GM21381 (cell line): Measurements from ENCODE around the gene RNF180.
"Not testable (repeated sequence)": the region's sequence is repeated elsewhere in the genome, so short reads cannot be mapped to it uniquely, and the experiment has no call there.

ENCODE experiments used
- ATAC-seq: cut with Tn5 transposase; IDR thresholded peaks from one replicate; pipeline ENCODE4 v1.9.1; 2021; ENCODE audit warnings: mild to moderate bottlenecking, moderate library complexity; ENCODE audit not compliant: unreplicated experiment

RNF180 gene

DNA sequence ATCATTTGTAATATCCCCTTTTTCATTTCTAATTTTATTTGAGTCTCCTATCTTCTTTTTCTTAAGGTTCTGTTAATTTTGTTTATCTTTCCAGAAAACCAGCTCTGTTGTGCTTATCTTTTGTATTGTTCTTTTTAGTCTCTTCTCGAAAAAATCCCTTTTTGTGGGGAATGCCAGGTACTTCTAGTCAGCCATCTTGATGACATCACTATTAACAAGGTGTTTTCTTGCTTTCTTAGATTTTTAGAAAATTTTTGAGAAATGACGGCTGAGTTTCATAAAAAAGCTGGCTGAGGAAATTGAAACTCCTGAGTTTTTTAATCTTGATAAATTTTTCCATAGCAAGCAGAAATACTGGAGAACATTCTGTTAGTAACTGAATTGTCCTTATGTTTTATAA, 10.7 kb downstream of the RNF180 start:
- ATAC-seq, result no peak

DNA sequence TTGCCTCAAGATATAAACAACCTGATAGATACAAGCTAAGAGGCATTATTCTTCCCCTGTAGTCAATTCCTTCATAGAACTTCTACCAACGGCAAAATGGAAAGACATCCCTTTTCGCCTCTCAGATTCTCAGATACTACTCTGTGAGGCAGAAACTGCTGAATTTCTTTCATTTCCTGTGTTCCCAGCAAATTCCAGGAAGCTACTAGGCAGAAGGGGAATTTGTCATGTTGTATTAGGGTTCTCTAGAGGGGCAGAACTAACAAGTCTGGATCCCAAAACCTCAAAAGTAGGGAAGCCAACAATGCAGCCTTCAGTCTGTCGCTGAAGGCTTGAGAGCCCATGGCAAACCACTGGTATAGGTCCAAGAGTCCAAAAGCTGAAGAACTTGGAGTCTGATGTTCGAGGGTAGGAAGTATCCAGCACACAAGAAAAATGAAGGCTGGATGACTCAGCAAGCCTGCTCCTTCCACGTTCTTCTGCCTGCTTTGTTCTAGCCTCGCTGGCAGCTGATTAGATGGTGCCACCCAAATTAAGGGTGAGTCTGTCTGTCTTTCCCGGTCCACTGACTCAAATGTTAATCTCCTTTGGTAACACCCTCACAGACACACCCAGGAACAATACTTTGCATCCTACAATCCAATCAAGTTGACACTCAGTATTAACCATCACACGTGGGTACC, 15.2 kb downstream of the RNF180 start:
- no peak for ATAC-seq

- ATAC-seq, result no peak
Observed at GRCh38 chr5:64181440-64181839, 15.8 kb downstream of the RNF180 start.

DNA sequence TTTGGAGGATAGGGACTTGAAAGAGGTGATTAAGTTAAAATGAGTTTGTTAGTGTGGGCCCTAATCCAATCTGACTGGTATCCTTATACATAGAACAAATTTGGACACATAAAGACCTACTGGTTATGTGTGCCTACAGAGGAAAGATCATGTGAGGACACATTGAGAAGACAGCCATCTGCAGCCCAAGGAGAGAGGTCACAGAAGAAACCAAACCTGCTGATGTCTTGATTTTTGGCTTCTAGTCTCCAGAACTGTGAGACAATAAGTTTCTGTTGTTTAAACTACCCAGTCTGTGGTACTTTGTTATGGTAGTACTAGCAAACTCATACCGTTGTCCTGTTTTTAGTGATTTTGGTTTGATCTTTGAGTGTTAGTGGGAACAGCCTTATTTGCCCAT, 18.3 kb downstream of the RNF180 start:
- ATAC-seq, result no peak

- no peak for ATAC-seq
Observed at GRCh38 chr5:64184832-64185231, 19.2 kb downstream of the RNF180 start.

GRCh38 chr5:64188776-64189175, 23.1 kb downstream of the RNF180 start:
- no peak for ATAC-seq

- no peak for ATAC-seq
Observed at GRCh38 chr5:64190562-64191306, 25.1 kb downstream of the RNF180 start.

DNA sequence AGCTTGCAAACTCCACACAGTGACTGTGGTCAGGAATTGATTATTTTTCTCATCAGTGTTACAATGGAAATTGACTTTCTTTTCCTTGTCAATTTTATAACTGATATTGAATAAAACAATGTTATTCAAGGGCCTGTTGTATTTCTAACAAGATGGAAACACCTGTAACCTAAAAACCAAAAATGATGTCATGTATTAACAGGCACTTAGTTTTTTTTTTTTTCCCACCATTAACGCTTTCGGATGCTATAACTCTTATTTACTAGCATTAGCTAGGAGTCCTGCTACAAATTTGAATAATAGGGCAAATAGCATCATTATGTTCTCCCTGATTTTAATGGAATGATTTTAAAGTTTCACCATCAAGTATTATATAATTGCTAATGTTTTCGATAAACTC, 30.3 kb downstream of the RNF180 start:
- ATAC-seq, result no peak

DNA sequence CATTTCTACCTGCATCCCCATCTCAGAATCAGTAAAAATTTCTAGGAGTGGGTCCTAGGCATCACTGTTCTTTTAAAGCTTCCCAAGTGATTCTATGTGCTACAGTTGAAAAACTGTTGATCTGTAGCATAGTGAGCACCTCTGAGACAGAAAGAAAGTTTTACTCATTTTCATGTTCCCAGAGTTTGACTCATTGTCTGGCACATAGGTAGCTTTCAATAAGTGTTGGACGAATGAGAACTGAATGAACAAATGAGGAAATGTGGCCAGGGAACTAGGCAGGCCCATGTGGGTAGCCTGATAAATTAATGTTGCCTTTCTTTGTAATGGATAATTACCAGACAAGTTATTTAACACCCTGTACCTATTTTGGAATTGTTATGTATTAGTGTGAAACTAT, 33.8 kb downstream of the RNF180 start:
- ATAC-seq, result no peak

- ATAC-seq, result no peak
Observed at GRCh38 chr5:64201996-64202395, 36.4 kb downstream of the RNF180 start.

- no peak for ATAC-seq
Observed at GRCh38 chr5:64206653-64207052, 41.0 kb downstream of the RNF180 start.

- ATAC-seq, result no peak
Observed at GRCh38 chr5:64207978-64208377, 42.3 kb downstream of the RNF180 start.

DNA sequence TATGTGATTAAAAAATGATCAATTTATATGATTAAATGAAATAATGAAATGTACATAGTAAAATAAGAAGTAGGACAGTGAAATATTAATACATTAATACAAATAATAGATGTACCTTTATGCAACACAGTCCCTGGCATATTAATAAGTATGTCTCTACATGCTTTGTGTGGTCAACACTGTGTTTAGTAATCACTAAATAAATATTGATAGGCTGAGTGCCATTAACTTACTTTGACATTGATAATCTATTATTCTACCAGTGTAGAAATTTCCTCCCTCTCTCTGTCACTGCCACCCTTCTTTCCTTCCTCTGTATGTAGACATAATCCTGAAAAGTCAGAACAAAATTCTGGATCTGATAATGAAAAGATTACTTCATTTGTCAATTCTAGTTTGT, 43.7 kb downstream of the RNF180 start:
- no peak for ATAC-seq

GRCh38 chr5:64210866-64211265, 45.2 kb downstream of the RNF180 start:
- ATAC-seq, result no peak

DNA sequence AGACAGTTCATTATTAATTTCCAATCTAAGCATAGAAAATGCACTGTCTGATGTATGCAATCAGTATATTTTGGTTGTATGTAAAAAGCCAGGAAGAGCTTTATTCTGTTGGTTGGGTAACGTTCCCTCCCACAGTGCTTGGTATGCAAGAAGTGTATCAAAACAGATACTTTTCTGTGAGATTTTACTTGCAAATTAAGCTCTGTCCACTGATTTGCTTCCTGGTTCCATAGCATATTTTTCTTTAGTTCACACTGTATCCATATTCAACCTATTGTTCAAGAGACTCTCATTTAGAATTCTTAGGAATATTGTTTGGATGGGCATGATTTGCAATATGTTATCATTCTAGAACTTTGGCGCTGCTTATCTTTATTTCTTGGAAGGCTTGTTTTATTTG, 47.4 kb downstream of the RNF180 start:
- no peak for ATAC-seq

GRCh38 chr5:64213531-64213930, 47.9 kb downstream of the RNF180 start:
- ATAC-seq, result no peak

- ATAC-seq, result no peak
Observed at GRCh38 chr5:64214132-64214531, 48.5 kb downstream of the RNF180 start.

DNA sequence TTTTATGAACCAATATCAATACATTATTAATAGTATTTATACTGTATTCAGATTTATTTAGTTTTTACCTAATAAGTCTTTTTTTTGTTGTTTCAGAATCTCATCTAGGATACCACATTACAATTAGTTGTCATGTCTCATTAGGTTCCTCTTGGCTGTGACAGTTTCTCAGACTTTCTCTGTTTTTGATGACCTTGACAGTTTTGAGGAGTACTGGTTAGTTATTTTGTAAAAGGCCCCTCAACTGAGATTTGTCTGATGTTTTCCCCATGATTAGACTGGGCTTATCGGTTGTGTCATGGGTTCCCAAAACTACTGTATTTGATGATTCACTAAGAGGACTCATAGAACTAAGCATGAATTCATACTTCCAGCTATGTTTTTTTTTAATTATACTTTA, 56.3 kb downstream of the RNF180 start:
- no peak for ATAC-seq

- not testable (repeated sequence) for ATAC-seq
Observed at GRCh38 chr5:64225286-64225981, 59.8 kb downstream of the RNF180 start.

DNA sequence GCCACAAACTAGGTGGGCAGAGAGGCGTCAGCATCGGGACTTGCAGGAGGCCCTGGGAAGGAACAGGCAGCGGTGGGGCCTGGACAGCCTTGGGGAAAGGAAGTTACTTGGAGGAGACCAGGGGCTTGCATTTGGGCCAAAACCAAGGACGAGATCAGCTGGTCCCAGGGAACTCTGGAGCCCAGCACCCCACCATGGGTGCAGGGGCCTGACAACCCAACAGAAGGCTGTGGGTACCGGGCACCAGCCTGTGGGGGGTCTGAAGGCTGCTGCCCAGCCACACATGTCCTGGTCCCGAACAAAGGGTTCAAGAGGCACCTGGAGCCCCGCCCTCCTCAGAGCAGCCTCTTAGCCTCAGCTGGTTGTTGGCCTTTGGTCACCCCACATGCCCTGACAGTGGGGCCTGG, 61.5 kb downstream of the RNF180 start:
- not testable (repeated sequence) for ATAC-seq

DNA sequence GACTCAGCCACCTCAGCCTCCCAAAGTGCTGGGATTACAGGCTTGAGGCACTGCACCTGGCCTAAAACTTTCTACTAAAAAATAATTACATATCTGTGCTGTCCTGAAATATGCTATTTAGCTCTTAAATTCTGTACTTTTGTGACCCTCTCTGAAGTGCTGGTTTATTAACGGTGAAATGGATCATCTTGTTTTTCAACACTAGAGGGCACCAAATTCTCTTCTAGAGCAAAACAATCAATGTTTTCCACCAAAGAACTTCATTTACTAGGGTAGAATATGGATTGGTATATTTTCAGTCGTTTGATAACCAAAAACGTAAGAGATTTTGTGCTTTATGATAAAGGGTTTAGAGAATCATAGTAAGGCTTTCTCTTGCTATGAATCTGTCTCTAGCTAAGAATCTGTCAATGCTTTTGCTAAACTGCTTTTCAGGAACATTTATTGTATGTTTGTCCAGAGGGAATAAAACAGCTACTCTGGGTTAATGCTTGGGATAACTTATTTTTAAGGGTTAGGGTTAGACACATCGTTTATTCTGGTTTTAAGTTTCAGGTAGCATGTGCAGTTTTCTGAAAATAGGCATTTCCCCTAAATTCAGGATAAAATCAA, 63.6 kb downstream of the RNF180 start:
- ATAC-seq, result peak; percentile 63

DNA sequence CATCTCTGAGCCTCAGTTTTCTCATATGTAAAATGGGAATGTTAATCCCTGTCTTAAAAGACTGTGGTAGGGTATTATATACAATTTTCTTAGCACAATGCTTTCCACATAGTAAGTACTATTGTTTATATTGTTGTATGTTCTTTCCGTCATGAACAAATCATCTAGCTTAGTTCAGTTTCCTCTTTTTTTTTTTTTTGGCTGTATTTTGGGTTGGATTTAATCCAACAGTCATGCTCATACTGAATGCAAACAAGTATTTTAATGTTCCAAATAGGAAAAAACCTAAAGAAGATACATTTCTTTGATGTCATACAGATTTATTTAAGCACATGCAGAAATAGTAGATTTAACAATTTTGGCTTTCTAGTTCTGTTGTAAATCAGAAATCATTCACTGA, 95.1 kb downstream of the RNF180 start:
- ATAC-seq, result no peak
